Mammary epithelial cell (primary cell): ENCODE data around the gene ACO2.

ENCODE experiments used
- CTCF ChIP-seq, 2 donors: IDR thresholded peaks in 1 of 2; conservative IDR thresholded peaks in 1 of 2; 2 replicates each; pipeline ENCODE4 v1.5.1; 2011 to 2012; ENCODE audit warnings: inconsistent platforms in 2 of 2, low read length in 2 of 2, mild to moderate bottlenecking in 2 of 2, control low read depth in 1 of 2, low read depth in 1 of 2; ENCODE audit not compliant: insufficient read depth in 1 of 2; ENCODE audit errors: extremely low read depth in 1 of 2
- EZH2 ChIP-seq: IDR thresholded peaks from 2 replicates; pipeline ENCODE4 v1.6.1; 2012; ENCODE audit warnings: low read length, inconsistent platforms, borderline replicate concordance

- TF ChIP-seq CTCF (conservative IDR thresholded peaks at IDR 0.05 in 1 of 2, IDR thresholded peaks at IDR 0.05 in 1 of 2; ENCODE audit: extremely low read depth in 1 of 2, insufficient read depth in 1 of 2, low read depth in 1 of 2, low read length in 2 of 2) (no peak), EZH2 (no peak)
These were observed 19.9 kb downstream of the ACO2 start for GRCh38 chr22:41488596-41489385.
